ENCODE results near the gene VN1R5. TPM values are rescaled to one million over a fixed set of nuclear protein-coding genes. Genes with fewer than 3 reads are reported as not detected.

The VN1R5 gene
- total and polyA plus RNA-seq, 2 donors from 2014 or later, result not detected

GRCh38 chr1:247268390-247269045, 12.6 kb downstream of the VN1R5 start:
- H3K36me3 ChIP-seq (ENCODE audit: control insufficient read depth in 2 of 3, insufficient read depth in 3 of 3, low read length in 3 of 3), result no peaks in the 10 kb centered on the region
- no peak overlapping the region for H3K4me3 ChIP-seq (ENCODE audit: low read length in 3 of 3)
- FAIRE-seq, result no peak
- H3K9me3 ChIP-seq (ENCODE audit: control insufficient read depth in 2 of 3, insufficient read depth in 1 of 3, low read length in 3 of 3), result peaks cover 0 to 17% (median 2%) of the 10 kb centered on the region in 3 donors
- H3K4me1 ChIP-seq (ENCODE audit: control insufficient read depth in 2 of 3, insufficient read depth in 2 of 3, low read depth in 1 of 3, low read length in 3 of 3), result peaks cover 0 to 3% (median 0%) of the 10 kb centered on the region in 3 donors
- H3K27ac ChIP-seq (ENCODE audit: low read depth in 2 of 2, low read length in 2 of 2), result no peak overlapping the region
- DNase-seq, result no peak
- TF ChIP-seq CTCF (IDR thresholded peaks at IDR 0.05; ENCODE audit: borderline replicate concordance, extremely low read depth, insufficient read depth), result no peak
- intact Hi-C loops (cut with DNase I), result no loop called here
- H3K9ac ChIP-seq (ENCODE audit: low read length in 3 of 3), result no peak overlapping the region
- H3K27me3 ChIP-seq (ENCODE audit: control insufficient read depth, insufficient read depth, low read length), result no peaks in the 10 kb centered on the region

DNA sequence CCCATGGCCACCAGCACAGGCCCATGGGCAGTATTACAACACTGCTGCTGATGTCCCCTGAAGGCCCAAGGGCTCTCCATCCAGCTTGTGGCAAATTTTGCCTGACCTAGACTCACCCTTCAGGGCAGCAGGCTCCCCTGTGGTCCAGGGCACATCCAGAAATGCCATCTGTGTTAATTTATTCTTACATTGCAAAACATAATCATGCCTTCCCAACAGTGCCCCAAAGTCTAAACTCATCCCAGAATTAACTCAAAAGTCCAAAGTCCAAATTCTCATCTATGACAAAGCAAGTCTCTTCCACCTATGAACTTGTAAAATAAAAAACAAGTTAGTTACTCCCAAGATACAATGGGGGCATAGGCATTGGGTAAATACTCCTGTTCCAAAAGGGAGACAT, 13.3 kb downstream of the VN1R5 start:
- Histone ChIP-seq H3K9me3 (ENCODE audit: control insufficient read depth in 2 of 3, insufficient read depth in 1 of 3, low read length in 3 of 3) (peaks cover 0 to 12% (median 2%) of the 10 kb centered on the region in 3 donors), H3K27me3 (ENCODE audit: control insufficient read depth, insufficient read depth, low read length) (no peaks in the 10 kb centered on the region), H3K27ac (ENCODE audit: low read depth in 2 of 2, low read length in 2 of 2) (no peak overlapping the region), H3K4me3 (ENCODE audit: low read length in 3 of 3) (no peak overlapping the region), H3K9ac (ENCODE audit: low read length in 3 of 3) (no peak overlapping the region), H3K4me1 (ENCODE audit: control insufficient read depth in 2 of 3, insufficient read depth in 2 of 3, low read depth in 1 of 3, low read length in 3 of 3) (peaks cover 0 to 3% (median 0%) of the 10 kb centered on the region in 3 donors), H3K36me3 (ENCODE audit: control insufficient read depth in 2 of 3, insufficient read depth in 3 of 3, low read length in 3 of 3) (no peaks in the 10 kb centered on the region)
- no peak for TF ChIP-seq CTCF (IDR thresholded peaks at IDR 0.05; ENCODE audit: borderline replicate concordance, extremely low read depth, insufficient read depth)
- intact Hi-C loops (cut with DNase I), result no loop called here
- FAIRE-seq (no peak), DNase-seq (no peak)

GRCh38 chr1:247270003-247270402, 14.1 kb downstream of the VN1R5 start:
- H3K27ac ChIP-seq (ENCODE audit: low read depth in 2 of 2, low read length in 2 of 2), result no peak overlapping the region
- H3K4me1 ChIP-seq (ENCODE audit: control insufficient read depth in 2 of 3, insufficient read depth in 2 of 3, low read depth in 1 of 3, low read length in 3 of 3), result peaks cover 0 to 5% (median 0%) of the 10 kb centered on the region in 3 donors
- FAIRE-seq (no peak), DNase-seq (no peak)
- TF ChIP-seq CTCF (IDR thresholded peaks at IDR 0.05; ENCODE audit: borderline replicate concordance, extremely low read depth, insufficient read depth), result no peak
- no peak overlapping the region for H3K9ac ChIP-seq (ENCODE audit: low read length in 3 of 3)
- H3K36me3 ChIP-seq (ENCODE audit: control insufficient read depth in 2 of 3, insufficient read depth in 3 of 3, low read length in 3 of 3), result no peaks in the 10 kb centered on the region
- peaks cover 0 to 12% (median 2%) of the 10 kb centered on the region in 3 donors for H3K9me3 ChIP-seq (ENCODE audit: control insufficient read depth in 2 of 3, insufficient read depth in 1 of 3, low read length in 3 of 3)
- H3K4me3 ChIP-seq (ENCODE audit: low read length in 3 of 3), result no peak overlapping the region
- H3K27me3 ChIP-seq (ENCODE audit: control insufficient read depth, insufficient read depth, low read length), result no peaks in the 10 kb centered on the region
- intact Hi-C loops (cut with DNase I), result no loop called here

Data from kidney (tissue), 14 donors.